Subcutaneous abdominal adipose tissue (tissue), 5 donors: ENCODE measurements around the gene SEMA3D.

ENCODE experiments used
- H3K27ac ChIP-seq: one replicate; pipeline ENCODE4 v1.7.0; 2013; ENCODE audit warnings: low read depth, mild to moderate bottlenecking, inconsistent platforms, low read length, moderate library complexity
- H3K27me3 ChIP-seq, 5 donors: one replicate each; pipeline ENCODE4 v1.7.0; 2013; ENCODE audit warnings: low read length in 5 of 5, inconsistent platforms in 1 of 5; ENCODE audit not compliant: control insufficient read depth in 5 of 5, insufficient read depth in 4 of 5
- H3K36me3 ChIP-seq, 5 donors: one replicate each; pipeline ENCODE4 v1.7.0; 2013; ENCODE audit warnings: low read length in 5 of 5; ENCODE audit not compliant: control insufficient read depth in 5 of 5, insufficient read depth in 5 of 5
- H3K4me1 ChIP-seq, 5 donors: one replicate each; pipeline ENCODE4 v1.7.0; 2013; ENCODE audit warnings: low read length in 5 of 5, mild to moderate bottlenecking in 3 of 5, moderate library complexity in 1 of 5; ENCODE audit not compliant: control insufficient read depth in 5 of 5, insufficient read depth in 5 of 5
- H3K4me3 ChIP-seq, 5 donors: one replicate each; pipeline ENCODE4 v1.7.0; 2013; ENCODE audit warnings: low read length in 5 of 5, low read depth in 1 of 5
- H3K9ac ChIP-seq, 5 donors: one replicate each; pipeline ENCODE4 v1.7.0; 2013; ENCODE audit warnings: low read length in 5 of 5, mild to moderate bottlenecking in 4 of 5, moderate library complexity in 3 of 5
- H3K9me3 ChIP-seq, 5 donors: one replicate each; pipeline ENCODE4 v1.7.0; 2013; ENCODE audit warnings: low read length in 5 of 5; ENCODE audit not compliant: control insufficient read depth in 5 of 5
- donor health status: healthy.
- donor health status: healthy.
- donor health status: healthy.
- donor health status: healthy.
- donor health status: healthy.

Gene SEMA3D

GRCh38 chr7:85220023-85220422 is 33.2 kb upstream of the SEMA3D start:
- H3K9ac ChIP-seq, result no peak overlapping the region
- no peaks in the 10 kb centered on the region for H3K9me3 ChIP-seq
- H3K27me3 ChIP-seq, result no peaks in the 10 kb centered on the region
- no peaks in the 10 kb centered on the region for H3K4me1 ChIP-seq
- no peaks in the 10 kb centered on the region for H3K36me3 ChIP-seq
- H3K4me3 ChIP-seq, result no peak overlapping the region
- H3K27ac ChIP-seq, result no peak overlapping the region

- Histone ChIP-seq H3K36me3 (no peaks in the 10 kb centered on the region), H3K9ac (no peak overlapping the region), H3K9me3 (no peaks in the 10 kb centered on the region), H3K27me3 (no peaks in the 10 kb centered on the region), H3K4me3 (no peak overlapping the region), H3K27ac (no peak overlapping the region), H3K4me1 (no peaks in the 10 kb centered on the region)
Measured at GRCh38 chr7:85217085-85217484, 30.2 kb upstream of the SEMA3D start.

- Histone ChIP-seq H3K4me1 (no peaks in the 10 kb centered on the region), H3K36me3 (no peaks in the 10 kb centered on the region), H3K9ac (no peak overlapping the region), H3K9me3 (no peaks in the 10 kb centered on the region), H3K27me3 (no peaks in the 10 kb centered on the region), H3K27ac (no peak overlapping the region), H3K4me3 (no peak overlapping the region)
Measured at GRCh38 chr7:85215098-85215497, 28.2 kb upstream of the SEMA3D start.

GRCh38 chr7:85213500-85213899 is 26.6 kb upstream of the SEMA3D start:
- Histone ChIP-seq H3K27me3 (no peaks in the 10 kb centered on the region), H3K4me1 (no peaks in the 10 kb centered on the region), H3K36me3 (no peaks in the 10 kb centered on the region), H3K4me3 (no peak overlapping the region), H3K9me3 (no peaks in the 10 kb centered on the region), H3K9ac (no peak overlapping the region), H3K27ac (no peak overlapping the region)

GRCh38 chr7:85205754-85206153 is 18.9 kb upstream of the SEMA3D start:
- Histone ChIP-seq H3K27ac (no peak overlapping the region), H3K4me1 (no peaks in the 10 kb centered on the region), H3K36me3 (no peaks in the 10 kb centered on the region), H3K9me3 (no peaks in the 10 kb centered on the region), H3K9ac (no peak overlapping the region), H3K27me3 (no peaks in the 10 kb centered on the region), H3K4me3 (no peak overlapping the region)

GRCh38 chr7:85204496-85204895 is 17.6 kb upstream of the SEMA3D start:
- H3K4me3 ChIP-seq, result no peak overlapping the region
- no peaks in the 10 kb centered on the region for H3K4me1 ChIP-seq
- H3K9me3 ChIP-seq, result no peaks in the 10 kb centered on the region
- no peaks in the 10 kb centered on the region for H3K27me3 ChIP-seq
- H3K36me3 ChIP-seq, result no peaks in the 10 kb centered on the region
- no peak overlapping the region for H3K27ac ChIP-seq
- H3K9ac ChIP-seq, result no peak overlapping the region

- H3K9ac ChIP-seq, result no peak overlapping the region
Measured at GRCh38 chr7:85204061-85204460, 17.2 kb upstream of the SEMA3D start.

GRCh38 chr7:85201209-85201608 is 14.4 kb upstream of the SEMA3D start:
- no peak overlapping the region for H3K4me3 ChIP-seq
- no peaks in the 10 kb centered on the region for H3K27me3 ChIP-seq
- H3K27ac ChIP-seq, result no peak overlapping the region
- no peaks in the 10 kb centered on the region for H3K36me3 ChIP-seq
- no peaks in the 10 kb centered on the region for H3K9me3 ChIP-seq
- no peak overlapping the region for H3K9ac ChIP-seq
- no peaks in the 10 kb centered on the region for H3K4me1 ChIP-seq

More at GRCh38 chr7:85204061-85204460, 17.2 kb upstream of the SEMA3D start:
- Histone ChIP-seq H3K36me3 (no peaks in the 10 kb centered on the region), H3K4me1 (no peaks in the 10 kb centered on the region), H3K27me3 (no peaks in the 10 kb centered on the region), H3K9me3 (no peaks in the 10 kb centered on the region), H3K4me3 (no peak overlapping the region), H3K27ac (no peak overlapping the region)

- Histone ChIP-seq H3K27ac (no peak overlapping the region), H3K9me3 (no peaks in the 10 kb centered on the region), H3K4me3 (no peak overlapping the region), H3K4me1 (no peaks in the 10 kb centered on the region), H3K27me3 (no peaks in the 10 kb centered on the region), H3K9ac (no peak overlapping the region), H3K36me3 (no peaks in the 10 kb centered on the region)
Measured at GRCh38 chr7:85196696-85197095, 9.8 kb upstream of the SEMA3D start.

GRCh38 chr7:85191383-85191782 is 4.5 kb upstream of the SEMA3D start:
- Histone ChIP-seq H3K36me3 (no peaks in the 10 kb centered on the region), H3K4me1 (peaks cover 0 to 10% (median 10%) of the 10 kb centered on the region in 5 donors), H3K9me3 (no peaks in the 10 kb centered on the region), H3K4me3 (no peak overlapping the region), H3K9ac (no peak overlapping the region), H3K27ac (no peak overlapping the region), H3K27me3 (peaks cover 0 to 8% (median 5%) of the 10 kb centered on the region in 5 donors)

- H3K4me1 ChIP-seq, result peaks cover 0 to 23% (median 22%) of the 10 kb centered on the region in 5 donors
- peak overlapping the region in 2 of 5 donors; percentile 32 to 35 for H3K9ac ChIP-seq
- H3K36me3 ChIP-seq, result no peaks in the 10 kb centered on the region
- no peaks in the 10 kb centered on the region for H3K9me3 ChIP-seq
- peaks cover 2 to 16% (median 10%) of the 10 kb centered on the region in 5 donors for H3K27me3 ChIP-seq
- peak overlapping the region; percentile 31 for H3K27ac ChIP-seq
- peak overlapping the region; percentile 67 to 86 (median 74) for H3K4me3 ChIP-seq
Measured at GRCh38 chr7:85186083-85186520, 754 bp downstream of the SEMA3D start.
